Mucosa of gallbladder (tissue), 1 donor: Measurements from ENCODE around the gene NDUFA13. TPM values are rescaled to one million over a fixed set of nuclear protein-coding genes. Genes with fewer than 3 reads are reported as not detected.

Source experiments
- DNase-seq: peaks from one replicate; pipeline ENCODE4 v3.0.0-alpha.2; 2020; ENCODE audit warnings: low spot score
- total RNA-seq: library from RNA; stranded (reverse); gene quantifications from one replicate; pipeline ENCODE4 v1.2.1, GENCODE V29; 2021
- donor health status: DM: no; HTN: no; CAD: no.

Gene NDUFA13
- total RNA-seq, 1 donor from 2014 or later = 376 TPM

DNA sequence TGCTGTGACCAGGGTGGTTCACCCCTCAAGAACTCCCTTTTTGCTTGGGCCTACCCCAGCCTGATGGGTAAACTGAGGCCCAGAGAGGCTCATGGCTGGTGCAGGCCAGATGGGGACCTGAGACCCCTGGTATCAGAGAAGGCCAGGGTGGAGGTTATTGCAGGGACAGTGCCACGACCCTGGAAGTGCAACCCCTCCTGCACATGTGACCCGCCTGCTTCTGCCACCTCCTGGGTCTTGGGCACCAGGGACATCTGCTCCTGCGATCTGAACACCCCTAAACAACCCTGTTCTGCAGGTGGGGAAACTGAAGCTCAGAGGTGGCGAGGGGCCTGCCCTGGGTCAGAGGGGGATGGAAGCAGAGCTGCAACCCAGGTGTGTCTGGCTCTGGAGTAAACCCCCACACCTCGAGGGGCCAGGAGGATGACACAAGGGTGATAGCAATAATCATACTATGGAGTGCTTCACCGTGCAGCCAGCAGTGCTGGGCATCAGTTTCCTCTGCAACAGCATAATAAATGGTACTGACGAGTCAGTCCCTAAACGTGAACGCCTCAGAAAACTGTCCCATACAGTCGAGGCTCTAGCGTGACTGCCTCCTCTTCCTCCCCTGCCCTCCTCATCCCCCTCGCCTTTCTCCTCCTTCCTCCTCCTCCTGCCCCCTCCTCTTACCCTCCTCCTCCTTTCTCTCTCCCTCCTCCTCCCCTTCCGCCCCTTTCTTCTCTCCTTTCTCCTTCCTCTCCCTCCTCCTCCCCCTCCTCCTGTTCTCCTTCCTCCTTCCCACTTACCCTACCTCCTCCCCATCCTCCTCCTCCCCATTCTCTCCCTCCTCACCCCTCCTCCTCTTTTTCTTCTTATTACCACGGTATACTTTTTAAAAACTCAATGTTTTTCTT, 17.0 kb downstream of the NDUFA13 start:
- no peak for DNase-seq

DNA sequence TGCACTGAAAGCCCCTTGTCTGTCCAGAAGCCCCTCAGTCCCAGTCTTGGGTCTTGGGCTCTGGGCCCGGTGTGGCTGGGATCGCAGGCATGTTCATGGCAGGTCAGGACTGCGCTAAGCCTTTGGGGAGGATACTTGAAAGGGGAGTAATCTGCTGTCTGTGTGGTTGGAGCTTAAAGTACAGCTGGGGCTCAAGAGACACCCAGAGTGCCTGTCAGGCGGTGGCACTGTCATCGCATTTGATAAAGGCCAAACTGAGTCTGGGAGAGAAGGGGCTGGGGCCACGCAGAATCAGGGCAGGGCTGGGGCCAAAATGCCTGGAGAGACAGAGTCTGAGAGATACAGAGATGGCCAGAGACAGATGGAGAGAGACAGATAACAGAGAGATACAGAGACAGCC, 17.8 kb downstream of the NDUFA13 start:
- DNase-seq = no peak

DNA sequence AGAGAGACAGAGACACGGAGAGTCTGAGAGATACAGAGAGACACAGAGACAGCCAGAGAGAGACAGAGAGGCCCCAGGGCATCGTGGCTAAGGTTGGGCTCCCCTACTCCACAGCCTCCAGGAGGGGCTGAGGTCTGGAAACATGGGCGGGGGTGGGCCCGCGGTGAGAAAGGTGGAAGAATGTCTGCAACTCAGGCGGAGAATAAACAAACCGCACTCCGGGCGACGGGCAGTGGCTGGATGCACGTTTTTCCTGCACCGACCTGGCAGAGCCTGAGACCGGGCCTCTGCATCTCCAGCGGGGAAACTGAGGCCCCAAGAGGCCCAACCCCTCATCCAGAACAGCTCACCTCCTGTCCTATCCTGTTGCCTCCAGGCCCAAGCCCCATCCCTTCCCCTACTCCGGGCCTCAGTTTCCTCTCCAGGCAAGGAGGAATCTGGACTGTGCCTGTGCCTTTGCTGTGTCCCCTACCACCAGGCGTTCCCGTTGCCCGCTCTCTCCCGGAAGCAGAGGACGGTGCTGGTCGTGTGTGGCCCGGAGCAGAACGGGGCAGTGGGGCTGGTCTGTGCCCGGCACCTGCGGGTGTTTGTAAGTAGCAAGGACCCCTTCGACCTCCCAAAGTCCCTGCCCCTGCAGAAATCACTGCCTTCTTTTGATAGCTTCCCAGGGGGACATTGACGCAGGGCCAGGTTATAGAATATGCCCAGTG, 18.7 kb downstream of the NDUFA13 start:
- DNase-seq = no peak

DNA sequence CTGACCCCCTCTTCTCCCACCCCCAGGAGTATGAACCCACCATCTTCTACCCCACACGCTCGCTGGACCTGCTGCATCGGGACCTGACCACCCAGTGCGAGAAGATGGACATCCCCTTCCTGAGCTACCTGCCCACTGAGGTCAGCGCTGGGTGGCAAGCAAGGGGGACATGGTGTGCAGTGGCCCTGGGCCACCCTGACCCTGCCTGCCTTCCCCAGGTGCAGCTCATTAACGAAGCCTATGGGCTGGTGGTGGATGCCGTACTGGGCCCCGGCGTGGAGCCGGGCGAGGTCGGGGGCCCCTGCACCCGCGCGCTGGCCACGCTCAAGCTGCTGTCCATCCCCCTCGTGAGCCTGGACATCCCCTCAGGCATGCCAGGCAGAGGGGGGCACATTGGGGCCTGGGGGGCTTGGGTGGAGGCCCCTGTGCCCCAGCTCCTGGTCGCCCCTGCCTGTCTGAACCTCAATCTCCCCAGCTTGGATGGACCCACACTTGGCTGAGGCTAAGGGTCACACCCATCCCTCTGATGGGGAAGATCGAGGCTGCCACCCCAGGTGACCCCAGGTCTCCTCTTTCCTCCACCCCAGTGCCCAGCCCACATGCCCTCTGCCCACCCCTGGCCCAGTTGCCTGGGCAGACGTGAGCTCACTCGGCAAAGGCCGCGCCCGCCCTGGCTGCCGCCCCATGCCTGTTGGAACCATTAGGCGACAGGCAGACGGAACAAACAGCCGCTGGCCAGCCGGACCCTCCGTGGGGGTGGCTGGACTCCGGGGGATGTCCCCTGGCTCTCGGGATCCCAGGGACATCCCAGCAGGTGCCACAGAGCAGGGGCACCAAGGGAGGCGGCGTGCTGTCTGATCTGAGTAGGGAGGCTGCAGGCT, 19.5 kb downstream of the NDUFA13 start:
- no peak for DNase-seq

DNA sequence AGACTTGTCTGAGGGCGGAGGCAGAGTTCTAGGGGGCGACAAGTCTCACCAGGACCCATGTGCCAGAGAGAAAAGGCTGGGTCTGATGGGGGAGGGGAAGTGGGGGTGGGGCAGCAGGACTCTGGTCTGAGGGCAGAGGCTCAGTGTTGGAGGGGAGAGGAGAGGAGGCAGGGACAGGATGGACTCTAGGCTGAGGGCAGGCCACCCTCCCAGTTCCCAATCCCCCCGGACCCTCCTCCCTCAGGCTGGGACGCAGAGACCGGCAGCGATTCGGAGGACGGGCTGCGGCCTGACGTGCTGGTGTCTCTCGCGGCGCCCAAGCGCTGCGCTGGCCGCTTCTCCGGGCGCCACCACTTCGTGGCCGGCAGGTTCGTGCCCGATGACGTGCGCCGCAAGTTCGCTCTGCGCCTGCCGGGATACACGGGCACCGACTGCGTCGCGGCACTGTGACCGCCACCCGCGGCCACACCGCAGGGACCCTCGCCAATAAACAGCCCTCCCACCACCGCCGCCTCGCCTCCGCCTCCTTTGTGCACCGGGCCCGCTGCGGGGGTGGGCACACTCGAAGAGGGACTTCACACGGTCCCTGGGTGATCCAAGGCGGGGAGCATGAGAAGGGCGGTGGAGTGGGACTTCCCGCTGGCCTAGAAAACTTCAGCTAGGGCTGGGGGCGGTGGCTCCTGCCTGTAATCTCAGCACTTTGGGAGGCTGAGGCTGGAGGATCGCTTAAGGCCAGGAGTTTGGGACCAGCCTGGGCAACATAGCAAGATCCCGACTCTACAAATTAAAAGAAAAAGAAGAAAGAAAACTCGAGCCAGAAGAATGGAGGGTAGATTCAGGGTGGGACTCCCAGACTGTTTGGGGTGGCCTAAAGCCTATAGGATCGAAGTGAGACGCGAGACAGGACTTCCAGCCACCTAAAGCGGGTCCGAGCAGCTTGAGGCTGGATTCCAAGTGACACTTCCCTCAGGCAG, 21.3 kb downstream of the NDUFA13 start:
- DNase-seq = no peak

DNA sequence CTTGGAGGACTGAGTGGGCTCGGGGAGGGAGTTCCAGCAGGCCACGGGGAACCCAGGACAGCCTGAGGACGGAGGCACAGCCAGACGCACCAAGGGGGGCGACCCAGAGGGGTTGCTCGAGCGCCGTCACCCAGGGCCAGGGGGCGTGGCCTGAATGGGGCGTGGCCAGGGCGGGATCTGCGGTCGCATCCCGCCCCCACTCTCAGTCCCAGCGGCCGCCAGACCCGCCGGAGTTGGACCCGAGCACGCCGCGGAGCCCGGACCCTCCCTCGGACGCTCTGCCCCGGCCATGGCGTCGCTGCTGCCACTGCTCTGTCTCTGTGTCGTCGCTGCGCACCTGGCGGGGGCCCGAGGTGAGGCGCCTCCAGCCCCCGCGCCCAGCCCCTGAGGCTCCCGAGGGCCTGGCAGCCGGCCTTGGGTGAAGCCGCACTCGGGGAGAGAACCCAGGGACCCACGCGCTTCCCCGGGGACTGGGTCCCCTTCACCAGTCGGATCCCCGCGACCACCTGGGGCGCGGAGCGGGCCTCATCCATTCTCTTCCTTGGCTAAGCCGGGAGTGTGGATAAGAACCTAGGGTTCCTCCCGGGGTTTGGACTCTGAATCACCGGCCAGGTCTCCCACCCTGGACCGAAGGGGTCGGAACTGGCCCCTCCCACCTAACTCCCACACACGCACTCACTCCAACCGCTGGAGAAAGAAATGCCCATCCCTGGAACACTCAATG, 22.2 kb downstream of the NDUFA13 start, which contains the start of gene CILP2:
CILP2 (plus strand) TSS at position 205 of the 724 bp plus-strand sequence; CDS start at position 290, 85 bp downstream.
- DNase-seq = no peak

DNA sequence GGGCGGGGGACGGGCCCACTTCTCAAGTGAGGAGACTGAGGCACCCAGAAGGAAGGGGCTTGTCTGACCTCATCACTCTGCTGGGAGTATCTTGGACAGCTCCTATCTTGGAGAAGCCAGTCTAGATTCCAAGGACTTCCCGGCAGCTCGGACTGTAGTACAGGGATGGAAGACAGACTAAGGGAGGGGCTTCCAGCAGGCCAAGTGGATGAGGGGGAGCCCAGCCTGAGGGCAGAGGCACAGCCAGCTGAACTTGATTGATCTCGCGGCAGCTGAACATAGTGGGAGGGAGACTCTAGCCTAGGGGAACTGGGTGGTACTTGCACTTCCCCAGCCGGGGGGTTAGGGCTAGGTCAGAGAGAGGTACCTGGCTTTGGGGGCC, 22.8 kb downstream of the NDUFA13 start:
- no peak for DNase-seq

DNA sequence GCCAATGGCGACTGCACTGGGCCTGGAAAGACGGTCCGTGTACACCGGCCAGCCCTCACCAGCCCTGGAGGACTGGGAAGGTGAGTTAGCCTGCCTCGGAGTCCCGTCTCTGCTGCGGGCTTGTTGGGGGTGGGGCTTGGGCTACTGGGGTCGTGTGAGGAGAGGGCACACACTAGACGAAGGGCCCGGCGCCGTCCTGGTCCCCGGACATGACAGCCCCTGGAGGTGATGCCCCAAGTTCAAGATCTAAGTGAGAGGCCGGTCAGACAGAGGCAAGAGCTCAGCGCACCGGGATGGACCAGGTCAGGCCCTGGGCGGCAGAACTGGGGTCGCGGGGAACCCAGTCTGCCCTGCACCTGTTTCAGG, 23.7 kb downstream of the NDUFA13 start:
- DNase-seq = no peak

DNA sequence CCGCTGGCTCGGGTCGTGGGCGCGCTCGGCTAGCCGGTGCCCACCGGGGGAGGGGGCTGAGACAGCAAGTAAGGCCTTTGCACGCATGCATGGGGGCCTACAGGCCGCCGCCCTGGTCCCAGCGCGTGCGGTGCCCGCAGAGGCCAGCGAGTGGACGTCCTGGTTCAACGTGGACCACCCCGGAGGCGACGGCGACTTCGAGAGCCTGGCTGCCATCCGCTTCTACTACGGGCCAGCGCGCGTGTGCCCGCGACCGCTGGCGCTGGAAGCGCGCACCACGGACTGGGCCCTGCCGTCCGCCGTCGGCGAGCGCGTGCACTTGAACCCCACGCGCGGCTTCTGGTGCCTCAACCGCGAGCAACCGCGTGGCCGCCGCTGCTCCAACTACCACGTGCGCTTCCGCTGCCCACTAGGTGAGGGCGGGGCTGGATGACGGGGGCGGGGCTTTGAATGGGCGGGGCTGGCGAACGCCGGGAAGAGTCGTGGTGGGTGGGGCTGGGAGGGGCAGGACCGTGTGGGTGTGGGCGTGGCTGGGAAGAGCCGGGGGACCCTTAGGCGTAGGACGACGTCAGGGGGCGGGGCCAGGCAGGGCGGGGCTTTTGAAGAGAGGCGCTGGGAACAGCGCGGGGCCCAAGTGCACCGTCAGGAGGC, 24.2 kb downstream of the NDUFA13 start:
- DNase-seq = peak; percentile 79

DNA sequence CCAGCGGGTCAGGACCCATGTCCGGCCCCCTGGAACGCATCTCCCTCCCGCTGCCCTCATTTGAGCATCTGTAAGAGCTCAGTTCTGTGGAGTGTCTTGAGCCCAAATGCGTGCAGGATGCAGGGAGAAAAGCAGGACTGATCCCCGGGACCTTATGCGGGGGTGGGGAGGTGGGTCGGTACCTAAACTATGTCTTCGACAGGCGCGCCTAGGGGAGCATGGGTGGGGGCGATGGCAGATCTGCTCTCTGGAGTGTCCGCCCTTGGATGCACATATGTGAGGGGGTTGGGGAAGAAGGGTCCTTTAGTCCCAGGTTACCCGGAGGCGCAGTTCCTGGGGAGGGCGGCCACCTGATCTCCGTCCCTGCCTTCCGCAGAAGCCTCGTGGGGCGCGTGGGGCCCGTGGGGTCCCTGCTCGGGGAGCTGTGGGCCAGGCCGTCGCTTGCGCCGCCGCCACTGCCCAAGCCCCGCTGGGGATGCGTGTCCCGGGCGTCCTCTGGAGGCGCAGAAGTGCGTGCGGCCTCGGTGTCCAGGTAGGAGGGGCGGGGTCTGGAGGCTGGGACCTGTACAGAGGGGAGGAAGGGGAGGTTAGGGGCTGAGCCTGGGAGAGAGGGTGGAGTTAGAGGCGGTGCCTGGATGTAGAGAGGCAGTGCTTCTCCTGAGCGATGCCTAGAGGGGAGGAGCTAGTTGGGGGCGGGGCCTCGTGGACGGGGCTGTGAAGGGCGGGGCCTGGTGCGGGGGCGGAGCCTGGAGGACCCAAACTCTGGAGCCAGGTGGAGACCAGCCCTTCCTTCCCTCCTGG, 24.9 kb downstream of the NDUFA13 start:
- DNase-seq = peak; percentile 28

DNA sequence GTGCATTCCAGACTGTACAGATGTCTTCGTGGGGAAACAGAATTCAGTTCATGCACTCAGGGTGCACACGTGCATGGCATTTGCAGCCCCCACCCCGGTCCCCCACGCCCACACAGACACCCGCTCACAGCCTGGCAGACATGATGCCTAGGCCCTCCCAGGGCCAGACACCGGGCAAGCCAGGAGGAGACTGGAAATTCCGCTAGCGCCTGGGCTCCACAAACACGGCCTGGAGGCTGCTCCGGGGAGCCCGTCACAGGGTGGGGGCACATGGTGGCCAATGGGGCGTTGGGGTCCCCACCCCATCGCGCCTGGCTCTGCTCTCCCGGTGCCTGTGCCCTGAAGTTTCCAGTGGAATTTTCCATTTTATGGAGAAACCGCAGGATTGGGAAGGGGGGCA, 25.6 kb downstream of the NDUFA13 start:
- DNase-seq = no peak

DNA sequence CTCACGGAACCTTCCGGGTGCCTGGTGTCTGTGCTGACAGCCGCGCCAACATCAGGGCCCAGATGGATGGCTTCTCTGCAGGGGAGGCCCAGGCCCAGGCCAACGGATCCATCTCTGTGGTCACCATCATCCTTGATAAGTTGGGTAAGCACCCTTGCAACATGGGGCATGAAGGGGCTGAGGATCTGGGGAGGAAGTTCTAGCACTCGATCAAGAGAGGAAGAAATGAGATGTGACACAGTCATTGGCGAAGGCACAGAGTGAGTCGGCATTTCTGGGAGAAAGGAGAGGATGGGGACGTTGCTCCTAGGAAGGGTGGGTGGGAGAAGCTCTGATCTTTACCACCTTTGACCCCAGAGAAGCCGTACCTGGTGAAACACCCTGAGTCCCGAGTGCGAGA, 26.5 kb downstream of the NDUFA13 start:
- DNase-seq = no peak

DNA sequence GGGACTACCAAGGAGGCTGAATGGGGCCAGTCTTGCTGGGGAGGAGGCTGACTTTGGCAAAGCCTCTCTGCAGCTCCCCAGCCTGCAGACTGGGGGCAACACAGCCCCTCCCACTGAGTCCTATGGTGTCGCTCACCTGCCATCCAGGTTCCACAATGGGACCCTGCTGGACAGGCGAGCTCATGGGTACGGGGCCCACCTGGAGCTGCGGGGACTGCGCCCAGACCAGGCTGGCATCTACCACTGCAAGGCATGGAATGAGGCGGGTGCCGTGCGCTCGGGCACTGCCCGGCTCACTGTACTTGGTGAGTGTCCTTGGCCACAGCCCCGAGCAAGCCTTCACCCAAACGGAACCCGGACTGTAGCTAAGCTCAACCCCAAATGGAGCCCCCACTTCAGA, 27.1 kb downstream of the NDUFA13 start:
- no peak for DNase-seq

DNA sequence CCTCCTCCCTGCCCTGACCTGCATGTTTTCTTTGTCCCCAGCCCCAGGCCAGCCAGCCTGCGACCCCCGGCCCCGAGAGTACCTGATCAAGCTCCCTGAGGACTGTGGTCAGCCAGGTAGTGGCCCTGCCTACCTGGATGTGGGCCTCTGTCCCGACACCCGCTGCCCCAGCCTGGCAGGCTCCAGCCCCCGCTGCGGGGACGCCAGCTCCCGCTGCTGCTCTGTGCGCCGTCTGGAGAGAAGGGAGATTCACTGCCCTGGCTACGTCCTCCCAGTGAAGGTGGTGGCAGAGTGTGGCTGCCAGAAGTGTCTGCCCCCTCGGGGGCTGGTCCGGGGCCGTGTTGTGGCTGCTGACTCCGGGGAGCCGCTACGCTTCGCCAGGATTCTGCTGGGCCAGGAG, 27.6 kb downstream of the NDUFA13 start:
- no peak for DNase-seq

DNA sequence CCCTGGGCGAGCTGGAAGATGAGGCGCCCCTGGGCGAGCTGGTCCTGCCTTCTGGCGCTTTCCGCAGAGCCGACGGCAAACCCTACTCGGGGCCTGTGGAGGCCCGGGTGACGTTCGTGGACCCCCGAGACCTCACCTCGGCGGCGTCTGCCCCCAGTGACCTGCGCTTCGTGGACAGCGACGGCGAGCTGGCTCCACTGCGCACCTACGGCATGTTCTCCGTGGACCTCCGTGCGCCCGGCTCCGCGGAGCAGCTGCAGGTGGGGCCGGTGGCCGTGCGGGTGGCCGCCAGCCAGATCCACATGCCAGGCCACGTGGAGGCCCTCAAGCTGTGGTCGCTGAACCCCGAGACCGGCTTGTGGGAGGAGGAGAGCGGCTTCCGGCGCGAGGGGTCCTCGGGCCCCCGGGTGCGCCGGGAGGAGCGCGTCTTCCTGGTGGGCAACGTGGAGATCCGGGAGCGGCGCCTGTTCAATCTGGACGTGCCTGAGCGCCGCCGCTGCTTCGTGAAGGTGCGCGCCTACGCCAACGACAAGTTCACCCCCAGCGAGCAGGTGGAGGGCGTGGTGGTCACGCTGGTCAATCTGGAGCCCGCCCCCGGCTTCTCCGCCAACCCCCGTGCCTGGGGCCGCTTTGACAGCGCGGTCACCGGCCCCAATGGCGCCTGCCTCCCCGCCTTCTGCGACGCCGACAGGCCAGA, 28.4 kb downstream of the NDUFA13 start:
- DNase-seq = no peak

DNA sequence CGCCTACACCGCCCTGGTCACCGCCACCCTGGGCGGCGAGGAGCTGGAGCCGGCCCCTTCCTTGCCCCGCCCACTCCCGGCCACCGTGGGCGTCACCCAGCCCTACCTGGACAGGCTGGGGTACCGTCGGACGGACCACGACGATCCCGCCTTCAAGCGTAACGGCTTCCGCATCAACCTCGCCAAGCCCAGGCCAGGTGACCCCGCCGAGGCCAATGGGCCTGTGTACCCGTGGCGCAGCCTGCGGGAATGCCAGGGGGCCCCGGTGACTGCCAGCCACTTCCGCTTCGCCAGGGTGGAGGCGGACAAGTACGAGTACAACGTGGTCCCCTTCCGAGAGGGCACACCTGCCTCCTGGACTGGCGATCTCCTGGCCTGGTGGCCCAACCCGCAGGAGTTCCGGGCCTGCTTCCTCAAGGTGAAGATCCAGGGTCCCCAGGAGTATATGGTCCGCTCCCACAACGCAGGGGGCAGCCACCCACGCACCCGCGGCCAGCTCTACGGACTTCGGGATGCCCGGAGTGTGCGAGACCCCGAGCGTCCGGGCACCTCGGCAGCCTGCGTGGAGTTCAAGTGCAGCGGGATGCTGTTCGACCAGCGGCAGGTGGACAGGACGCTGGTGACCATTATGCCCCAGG, 29.0 kb downstream of the NDUFA13 start:
- DNase-seq = no peak

DNA sequence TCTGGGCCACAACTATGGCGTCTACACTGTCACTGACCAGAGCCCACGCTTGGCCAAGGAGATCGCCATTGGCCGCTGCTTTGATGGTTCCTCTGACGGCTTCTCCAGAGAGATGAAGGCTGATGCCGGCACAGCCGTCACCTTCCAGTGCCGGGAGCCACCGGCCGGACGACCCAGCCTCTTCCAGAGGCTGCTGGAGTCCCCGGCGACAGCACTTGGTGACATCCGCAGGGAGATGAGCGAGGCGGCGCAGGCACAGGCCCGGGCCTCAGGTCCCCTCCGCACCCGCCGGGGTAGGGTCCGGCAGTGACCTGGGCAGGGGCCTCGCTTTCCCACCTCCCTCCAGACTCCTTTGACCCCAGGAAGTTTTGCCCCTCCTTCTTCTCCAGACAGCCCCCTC, 29.7 kb downstream of the NDUFA13 start:
- DNase-seq = no peak

DNA sequence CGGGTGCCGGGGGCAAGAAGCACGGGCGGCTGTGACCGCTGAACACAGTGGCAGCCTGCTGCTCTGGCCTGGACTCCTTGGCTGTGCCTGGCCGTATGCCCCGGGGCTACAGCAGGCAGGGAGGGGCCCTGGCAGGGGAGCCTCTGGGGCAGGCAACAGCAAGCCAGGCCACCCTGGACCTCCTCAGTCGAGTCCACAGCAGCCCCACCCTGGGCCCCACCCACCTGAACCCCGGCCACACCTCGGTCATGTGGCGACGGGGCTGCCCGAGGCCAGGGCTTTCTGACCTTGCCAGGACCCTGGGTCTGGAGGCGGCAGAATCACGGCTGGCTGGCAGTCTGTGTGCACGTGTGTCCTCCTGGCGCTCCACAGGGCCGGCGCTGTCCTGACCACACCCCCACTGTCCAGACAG, 30.7 kb downstream of the NDUFA13 start:
- no peak for DNase-seq
